K562 (cell line): ENCODE data around the gene TRDMT1. TPM values are rescaled to one million over a fixed set of nuclear protein-coding genes. Genes with fewer than 3 reads are reported as not detected.

Experiments used
- ATAC-seq: fragments of 200-7000 bp; cut with Tn5 transposase; 3 replicates; pipeline ENCODE4 v1.9.1; 2020; ENCODE audit warnings: moderate library complexity
- BruUV-seq: library from RNA; stranded (reverse); fragments of 400-500 nt; replicated peaks from 2 replicates; lab custom pipeline; 2021; lab: Mats Ljungman, UMichigan
- CTCF ChIA-PET: fragments of 300-600 bp; formaldehyde crosslinking; extraction: SDS; loops from one replicate; lab custom pipeline; 2021; ENCODE audit warnings: low intra/inter-chr PET ratio; lab: Yijun Ruan, JAX
- POLR2A ChIA-PET: fragments of 300-600, 350-650 bp; sonication (Branson Sonifier 250); formaldehyde crosslinking; extraction: SDS; loops from one replicate; lab custom pipeline; 2021; ENCODE audit warnings: antibody characterized with exemption, inconsistent platforms; lab: Yijun Ruan, JAX
- DNase-seq, 4 experiments: peaks; one replicate each; pipeline versions ENCODE4 v3.0.0 to v3.0.0-alpha.2; 2011 to 2018; ENCODE audit warnings: low spot score in 3 of 4, mixed read lengths in 3 of 4; ENCODE audit errors: extremely low read depth in 1 of 4
- FAIRE-seq: peaks from 2 replicates; lab custom pipeline; 2011; peaks lifted over from hg19 to GRCh38; lab: Jason Lieb, UNC
- H2AFZ ChIP-seq: 2 replicates; pipeline ENCODE4 v1.6.0; 2011; ENCODE audit warnings: low read depth, low read length, control low read depth, inconsistent platforms
- H3K27ac ChIP-seq: fragments of 200-600 bp; 3 replicates; pipeline ENCODE4 v1.8.0; 2011; ENCODE audit warnings: low read depth, mild to moderate bottlenecking, control low read depth, inconsistent platforms, low read length, moderate library complexity, mixed read lengths; ENCODE audit errors: extremely low read depth
- H3K27me3 ChIP-seq, 2 experiments: fragments of 300-600 bp in 1 of 2; 2 replicates in 1 of 2; 3 replicates in 1 of 2; pipeline versions ENCODE4 v1.6.0 to v1.8.0; 2011; ENCODE audit warnings: inconsistent platforms in 2 of 2, low read length in 2 of 2, mild to moderate bottlenecking in 1 of 2, mixed read lengths in 1 of 2, moderate library complexity in 1 of 2; ENCODE audit not compliant: control insufficient read depth in 2 of 2, insufficient read depth in 2 of 2
- H3K36me3 ChIP-seq: fragments of 300-600 bp; 3 replicates; pipeline ENCODE4 v1.8.0; 2011; ENCODE audit warnings: mild to moderate bottlenecking, low read length, inconsistent platforms; ENCODE audit not compliant: control insufficient read depth, insufficient read depth
- H3K4me1 ChIP-seq, 2 experiments: fragments of 200-600 bp in 1 of 2; replicated peaks in 1 of 2; 2 replicates in 1 of 2; 3 replicates in 1 of 2; pipeline versions ENCODE4 v1.5.1 to v1.8.0; 2011; ENCODE audit warnings: inconsistent platforms in 2 of 2, low read length in 2 of 2, mild to moderate bottlenecking in 1 of 2, mixed read lengths in 1 of 2, moderate library complexity in 1 of 2; ENCODE audit not compliant: control insufficient read depth in 2 of 2, insufficient read depth in 2 of 2
- H3K4me2 ChIP-seq: 2 replicates; pipeline ENCODE4 v1.6.1; 2011; ENCODE audit warnings: low read length, control low read depth, inconsistent platforms, mixed read lengths; ENCODE audit not compliant: insufficient read depth
- H3K4me3 ChIP-seq: fragments of 200-600 bp; sonication (generic), shearing (Covaris generic); 2 replicates; pipeline ENCODE4 v1.5.1; 2016; ENCODE audit warnings: control low read depth, inconsistent platforms
- H3K79me2 ChIP-seq: fragments of 200-600 bp; 3 replicates; pipeline ENCODE4 v1.8.0; 2011; ENCODE audit warnings: low read length, inconsistent platforms; ENCODE audit not compliant: control insufficient read depth, insufficient read depth
- H3K9ac ChIP-seq, 2 experiments: 2 replicates each; pipeline versions ENCODE4 v1.6.0 to v1.6.1; 2011; ENCODE audit warnings: low read depth in 2 of 2, low read length in 2 of 2, control low read depth in 1 of 2, inconsistent platforms in 1 of 2, mild to moderate bottlenecking in 1 of 2, mixed read lengths in 1 of 2; ENCODE audit not compliant: insufficient read depth in 1 of 2
- H3K9me1 ChIP-seq: one replicate; pipeline ENCODE4 v1.6.0; 2011; ENCODE audit warnings: inconsistent platforms, mild to moderate bottlenecking, low read length, moderate library complexity; ENCODE audit not compliant: control insufficient read depth, insufficient read depth
- H3K9me3 ChIP-seq: replicated peaks from 2 replicates; pipeline ENCODE4 v1.5.1; 2011; ENCODE audit warnings: low read depth, low read length, inconsistent platforms; ENCODE audit not compliant: control insufficient read depth, insufficient read depth
- H4K20me1 ChIP-seq: replicated peaks from 2 replicates; pipeline ENCODE4 v1.6.1; 2011; ENCODE audit warnings: low read length, inconsistent platforms, mixed read lengths; ENCODE audit not compliant: control insufficient read depth, insufficient read depth
- ARID1B ChIP-seq: fragments of 450-650 bp; IDR thresholded peaks from 2 replicates; pipeline ENCODE4 v1.6.1; 2016; ENCODE audit warnings: antibody characterized with exemption, mild to moderate bottlenecking, inconsistent platforms
- ATF3 ChIP-seq, 2 experiments: fragments of 450-650 bp in 1 of 2; sonication (generic) in 1 of 2; formaldehyde crosslinking in 1 of 2; IDR thresholded peaks in 1 of 2; conservative IDR thresholded peaks in 1 of 2; 2 replicates each; pipeline versions ENCODE4 v1.6.1 to v1.8.1; 2016 to 2023; ENCODE audit warnings: mild to moderate bottlenecking in 2 of 2, moderate library complexity in 2 of 2, inconsistent platforms in 1 of 2, missing genetic modification reagents in 1 of 2
- CBFA2T2 ChIP-seq: fragments of 450-650 bp; conservative IDR thresholded peaks from 2 replicates; pipeline ENCODE4 v1.6.1; 2017; ENCODE audit warnings: mild to moderate bottlenecking
- CBX1 ChIP-seq: sonication (generic); IDR thresholded peaks from 2 replicates; pipeline ENCODE4 v1.6.1; 2016; ENCODE audit warnings: antibody characterized with exemption, low read depth, mild to moderate bottlenecking
- E2F1 ChIP-seq: sonication (generic); formaldehyde crosslinking; IDR thresholded peaks from 2 replicates; pipeline ENCODE4 v1.8.1; 2023; ENCODE audit warnings: mild to moderate bottlenecking, missing genetic modification reagents, moderate library complexity
- HNRNPH1 ChIP-seq: fragments of 200-400 bp; formaldehyde crosslinking; optimal IDR thresholded peaks from 2 replicates; pipeline ENCODE3; 2017; ENCODE audit warnings: low read depth, mild to moderate bottlenecking, low read length, moderate library complexity
- KDM1A ChIP-seq, 2 experiments: fragments of 450-650 bp; IDR thresholded peaks; 2 replicates each; pipeline ENCODE4 v1.6.1; 2016; ENCODE audit warnings: mild to moderate bottlenecking in 2 of 2
- MEIS2 ChIP-seq: fragments of 450-650 bp; IDR thresholded peaks from 2 replicates; pipeline ENCODE4 v1.6.1; 2014; ENCODE audit warnings: mild to moderate bottlenecking; ENCODE audit not compliant: partially characterized antibody
- MYC ChIP-seq, 2 experiments: fragments of 250-450 bp in 1 of 2; sonication (Bioruptor Pico) in 1 of 2; IDR thresholded peaks; 2 replicates each; pipeline versions ENCODE4 v1.5.1 to v1.6.1; 2012 to 2021; ENCODE audit warnings: low read depth in 2 of 2, borderline replicate concordance in 1 of 2, improper control_type of control experiment in 1 of 2, low read length in 1 of 2, mild to moderate bottlenecking in 1 of 2, moderate library complexity in 1 of 2
- RCOR1 ChIP-seq, 2 experiments: IDR thresholded peaks; 2 replicates each; pipeline ENCODE4 v1.6.1; 2012; ENCODE audit warnings: low read depth in 2 of 2, low read length in 2 of 2, borderline replicate concordance in 1 of 2, improper control_type of control experiment in 1 of 2
- RFX5 ChIP-seq: IDR thresholded peaks from 2 replicates; pipeline ENCODE4 v1.6.1; 2011; ENCODE audit warnings: low read depth, mild to moderate bottlenecking, improper control_type of control experiment, low read length
- RHOXF2B ChIP-seq: fragments of 250-450 bp; sonication (Bioruptor Pico); conservative IDR thresholded peaks from 2 replicates; pipeline ENCODE4 v1.5.1; 2021
- TAL1 ChIP-seq: fragments of 450-650 bp; IDR thresholded peaks from 2 replicates; pipeline ENCODE4 v1.6.1; 2016; ENCODE audit warnings: mild to moderate bottlenecking
- TCF3 ChIP-seq: sonication (generic); formaldehyde crosslinking; IDR thresholded peaks from 2 replicates; pipeline ENCODE4 v1.4.0; 2020; ENCODE audit warnings: mild to moderate bottlenecking, missing genetic modification reagents
- ZNF79 ChIP-seq: fragments of 250-450 bp; sonication (Bioruptor Pico); IDR thresholded peaks from 2 replicates; pipeline ENCODE4 v1.4.0; 2020; ENCODE audit warnings: low read depth, mild to moderate bottlenecking, moderate library complexity
- whole genome bisulfite sequencing: fragments of 100-300 bp; shearing (Covaris generic); methylation state at CpG from one replicate; pipeline ENCODE4 v1.1.6; 2016; ENCODE audit warnings: low coverage, mixed read lengths; ENCODE audit not compliant: insufficient coverage; ENCODE audit errors: missing lambda C conversion rate; 5-methylcytosine and 5-hydroxymethylcytosine counted together
- in situ Hi-C: fragments of 300-500 bp; cut with MboI; formaldehyde crosslinking; loops from 4 replicates; pipeline ENCODE4 v1.15.0; 2018; ENCODE audit warnings: inconsistent platforms, mixed read lengths
- intact Hi-C: fragments of 100-400 bp; cut with micrococcal nuclease; formaldehyde crosslinking; loops from 2 replicates; pipeline ENCODE4 v1.14.2; 2022
- polyA plus RNA-seq, 8 experiments: library from polyadenylated mRNA; depleted of rRNA in 4 of 8; stranded (reverse) in 5 of 8; unstranded in 3 of 8; fragments of >200 nt; fragmentation: Nextera tagmentation in 2 of 8; fragmentation: Illumina TruSeq in 1 of 8; extraction: Ambion mirVana in 2 of 8; extraction: Trizol in 1 of 8; gene quantifications; 2 replicates each; pipeline versions ENCODE4 v1.2.1 to v1.2.3, GENCODE V29; 2011 to 2014; ENCODE audit warnings: inconsistent platforms in 1 of 8, missing spikeins in 1 of 8
- total RNA-seq, 7 experiments: library from RNA; depleted of rRNA in 6 of 7; stranded (reverse); fragments of >200 nt in 6 of 7; fragmentation: Illumina TruSeq in 2 of 7; extraction: Trizol in 2 of 7; gene quantifications; 2 replicates each; pipeline versions ENCODE4 v1.2.1 to v1.2.3, GENCODE V29; 2011 to 2021; ENCODE audit warnings: low replicate concordance in 1 of 7

TRDMT1 gene
- total and polyA plus RNA-seq, 9 of the 15 experiments (the other 6 are each of a cell fraction or from before 2014, with no cell fraction given): 5.4 to 12.6 (median 9.3) TPM

- intact Hi-C loops (no loop called here), in situ Hi-C loops (no loop called here)
- Histone ChIP-seq H3K9me3 (no peaks in the 10 kb centered on the region), H3K36me3 (no peaks in the 10 kb centered on the region), H3K9ac (no peak overlapping the region), H3K79me2 (no peaks in the 10 kb centered on the region), H3K27ac (no peak overlapping the region), H3K4me1 (peaks cover 0 to 7% of the 10 kb centered on the region in 2 experiments; a peak in 1 of 5 replicates), H4K20me1 (no peaks in the 10 kb centered on the region), H3K4me2 (no peak overlapping the region), H3K9me1 (no peaks in the 10 kb centered on the region), H2AFZ (no peak overlapping the region), H3K4me3 (no peak overlapping the region), H3K27me3 (no peaks in the 10 kb centered on the region)
- ChIA-PET POLR2A (interaction anchor here (0.6 kb wide), 1 partner anchor 10 kb away, joined by 3 read pairs; no protein-coding TSS in a partner anchor), CTCF (no interaction called here)
- FAIRE-seq: peak; percentile 57
- ATAC-seq: peak; percentile 58; the same call in 1 of the 3 replicates
- WGBS: 36% methylated on average over 3 of the region's 3 CpGs
- DNase-seq: peak in 2 of 4 experiments; percentile 13 to 41
- no TSS peak for BruUV-seq
- TF ChIP-seq CBX1 (no peak), E2F1 (CRISPR knock-in tag) (no peak), CBFA2T2 (peak; percentile 47), RHOXF2B (no peak), ARID1B (peak; percentile 57; the same call in 1 of the 2 replicates), RCOR1 (IDR thresholded peaks at IDR 0.05; ENCODE audit: borderline replicate concordance in 1 of 2, low read depth in 2 of 2, low read length in 2 of 2) (peak in 1 of 2 experiments; percentile 9; a peak in 1 of 4 replicates), MEIS2 (peak; percentile 87), KDM1A (IDR thresholded peaks at IDR 0.05) (0 out of 4 replicates have a peak, but pooled peaks of 1 of the 2 experiments have one; percentile 21), TCF3 (CRISPR knock-in tag) (peak; percentile 67), RFX5 (no peak), ATF3 (IDR thresholded peaks at IDR 0.05) (peak; percentile 29; the same call in 1 of the 2 replicates), ATF3 (CRISPR knock-in tag; conservative IDR thresholded peaks at IDR 0.05) (no peak), HNRNPH1 (no peak), TAL1 (peak; percentile 22; the same call in 1 of the 2 replicates), MYC (IDR thresholded peaks at IDR 0.05; ENCODE audit: low read depth, low read length) (no peak), MYC (CRISPR knock-in tag; IDR thresholded peaks at IDR 0.05; ENCODE audit: borderline replicate concordance, low read depth) (no peak), ZNF79 (CRISPR knock-in tag) (no peak)
These were observed 39.7 kb downstream of the TRDMT1 start for GRCh38 chr10:17161775-17162174.
